ENCODE measurements around the gene DDX51. TPM values are rescaled to one million over a fixed set of nuclear protein-coding genes. Genes with fewer than 3 reads are reported as not detected.
"Not testable (repeated sequence)": the region's sequence is repeated elsewhere in the genome, so short reads cannot be mapped to it uniquely, and the experiment has no call there.

The DDX51 gene
- total RNA-seq, 1 donor from 2014 or later: 28.1 TPM

DNA sequence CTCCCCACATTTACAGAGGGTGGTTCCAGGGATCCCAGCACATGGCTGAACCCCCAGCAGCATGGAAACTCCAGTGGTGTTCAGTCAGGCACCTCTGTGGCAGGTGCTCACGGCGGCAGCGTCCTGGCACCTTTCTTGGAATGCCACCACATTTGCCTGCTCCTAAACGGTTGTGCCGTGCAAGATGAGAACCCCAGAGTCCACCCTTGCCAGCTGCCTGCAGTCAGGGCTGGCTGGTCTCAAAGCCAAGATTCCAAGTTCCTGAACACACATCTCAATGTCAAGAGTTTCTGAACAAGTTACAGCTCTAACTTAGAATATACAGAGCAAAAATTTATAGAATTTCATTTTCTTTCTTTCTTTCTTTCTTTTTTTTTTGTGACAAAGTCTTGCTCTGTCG, 38.7 kb downstream of the DDX51 start:
- TF ChIP-seq, protein P1, sequence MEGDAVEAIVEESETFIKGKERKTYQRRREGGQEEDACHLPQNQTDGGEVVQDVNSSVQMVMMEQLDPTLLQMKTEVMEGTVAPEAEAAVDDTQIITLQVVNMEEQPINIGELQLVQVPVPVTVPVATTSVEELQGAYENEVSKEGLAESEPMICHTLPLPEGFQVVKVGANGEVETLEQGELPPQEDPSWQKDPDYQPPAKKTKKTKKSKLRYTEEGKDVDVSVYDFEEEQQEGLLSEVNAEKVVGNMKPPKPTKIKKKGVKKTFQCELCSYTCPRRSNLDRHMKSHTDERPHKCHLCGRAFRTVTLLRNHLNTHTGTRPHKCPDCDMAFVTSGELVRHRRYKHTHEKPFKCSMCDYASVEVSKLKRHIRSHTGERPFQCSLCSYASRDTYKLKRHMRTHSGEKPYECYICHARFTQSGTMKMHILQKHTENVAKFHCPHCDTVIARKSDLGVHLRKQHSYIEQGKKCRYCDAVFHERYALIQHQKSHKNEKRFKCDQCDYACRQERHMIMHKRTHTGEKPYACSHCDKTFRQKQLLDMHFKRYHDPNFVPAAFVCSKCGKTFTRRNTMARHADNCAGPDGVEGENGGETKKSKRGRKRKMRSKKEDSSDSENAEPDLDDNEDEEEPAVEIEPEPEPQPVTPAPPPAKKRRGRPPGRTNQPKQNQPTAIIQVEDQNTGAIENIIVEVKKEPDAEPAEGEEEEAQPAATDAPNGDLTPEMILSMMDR (IDR thresholded peaks at IDR 0.05; ENCODE audit: unreplicated experiment): no peak
- Mint-ChIP-seq H3K27ac (no peak overlapping the region), H3K27me3 (no peaks in the 10 kb centered on the region), H3K9me3 (ENCODE audit: low read depth) (no peaks in the 10 kb centered on the region), H3K36me3 (ENCODE audit: insufficient read depth) (peaks cover 10% of the 10 kb centered on the region), H3K4me3 (ENCODE audit: low read depth) (no peak overlapping the region), H3K4me1 (ENCODE audit: low read depth) (peaks cover 4% of the 10 kb centered on the region)
- no peak for DNase-seq (ENCODE audit: low spot score, unreplicated experiment)

DNA sequence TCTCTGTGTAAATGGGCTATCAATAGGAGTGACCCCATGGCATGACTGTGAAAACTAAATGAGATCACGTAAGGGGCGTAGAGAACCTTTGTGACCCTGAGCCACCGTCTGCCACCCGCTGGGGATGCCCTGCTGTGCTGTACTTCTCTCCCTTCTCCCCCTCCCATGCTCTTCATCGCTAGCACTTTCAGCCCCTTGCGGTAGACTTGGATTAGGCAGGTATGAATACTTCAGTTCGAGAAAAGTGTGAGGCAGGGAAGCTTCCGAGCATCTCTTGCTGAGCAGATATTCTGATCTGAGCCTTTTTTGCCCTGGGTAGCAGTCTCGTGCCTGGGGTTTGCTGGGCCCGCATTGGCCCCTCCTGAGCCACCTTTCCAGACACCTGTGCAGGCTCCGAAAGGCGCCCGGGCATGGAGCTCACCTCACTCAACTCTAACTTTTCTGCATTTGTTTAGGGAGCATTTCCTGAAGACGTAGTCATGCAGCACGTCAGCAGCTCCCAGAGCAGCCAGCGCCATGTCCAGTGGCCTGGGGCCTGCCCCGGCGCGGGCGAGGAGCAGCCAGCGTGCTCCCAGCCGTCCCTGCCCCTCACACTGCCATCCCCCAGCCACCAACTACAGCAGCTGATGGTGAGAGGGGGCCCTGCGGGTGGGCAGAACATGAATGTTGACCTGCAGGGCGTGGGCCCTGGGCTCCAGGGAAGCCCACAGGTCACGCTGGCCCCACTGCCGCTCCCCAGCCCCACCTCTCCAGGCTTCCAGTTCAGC, 40.4 kb downstream of the DDX51 start:
- Mint-ChIP-seq H3K36me3 (ENCODE audit: insufficient read depth) (peaks cover 5% of the 10 kb centered on the region), H3K27ac (no peak overlapping the region), H3K9me3 (ENCODE audit: low read depth) (no peaks in the 10 kb centered on the region), H3K4me3 (ENCODE audit: low read depth) (no peak overlapping the region), H3K27me3 (no peaks in the 10 kb centered on the region), H3K4me1 (ENCODE audit: low read depth) (peaks cover 3% of the 10 kb centered on the region)
- TF ChIP-seq, protein P1 (IDR thresholded peaks at IDR 0.05; ENCODE audit: unreplicated experiment): no peak
- DNase-seq (ENCODE audit: low spot score, unreplicated experiment): no peak

DNA sequence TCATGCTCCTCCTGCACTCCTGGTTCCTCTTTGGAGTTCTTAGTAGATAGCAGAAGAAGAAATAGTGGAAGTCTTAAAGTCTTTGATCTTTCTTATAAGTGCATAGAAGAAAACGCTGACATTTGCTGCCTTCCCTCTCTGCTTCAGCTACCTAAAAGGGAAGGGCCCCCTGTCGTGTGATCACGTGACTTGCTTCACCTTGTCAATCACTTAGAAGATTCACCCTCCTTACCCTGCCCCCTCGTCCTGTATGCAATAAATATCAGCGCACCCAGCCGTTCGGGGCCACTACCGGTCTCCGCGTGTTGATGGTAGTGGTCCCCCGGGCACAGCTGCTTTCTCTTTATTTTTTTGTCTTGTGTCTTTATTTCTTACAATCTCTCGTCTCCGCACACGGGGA, 41.0 kb downstream of the DDX51 start:
- DNase-seq (ENCODE audit: low spot score, unreplicated experiment); H3K27me3 Mint-ChIP-seq; H3K27ac Mint-ChIP-seq; H3K4me1 Mint-ChIP-seq (ENCODE audit: low read depth); H3K4me3 Mint-ChIP-seq (ENCODE audit: low read depth); H3K36me3 Mint-ChIP-seq (ENCODE audit: insufficient read depth); H3K9me3 Mint-ChIP-seq (ENCODE audit: low read depth): not testable (repeated sequence)

DNA sequence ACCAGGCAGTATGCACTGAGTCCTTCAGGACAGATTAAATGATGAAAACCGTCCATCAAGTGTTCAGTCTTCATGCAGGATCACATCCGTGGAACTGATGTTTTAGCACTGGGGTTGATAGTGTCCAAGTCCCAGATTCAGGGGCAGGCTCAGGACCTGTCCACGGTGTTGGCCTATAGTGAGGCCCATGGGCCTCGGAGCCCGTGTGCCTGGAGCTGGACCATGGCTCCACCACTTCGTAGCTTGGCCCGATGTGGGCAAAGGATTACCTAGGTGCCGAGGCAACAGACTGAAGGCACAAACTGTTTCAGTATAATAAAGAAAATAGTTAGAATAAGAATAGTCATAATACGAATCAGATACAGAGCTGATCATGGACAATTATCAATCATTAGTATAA, 41.8 kb downstream of the DDX51 start:
- TF ChIP-seq, protein P1 (IDR thresholded peaks at IDR 0.05; ENCODE audit: unreplicated experiment): no peak
- DNase-seq (ENCODE audit: low spot score, unreplicated experiment): no peak
- Mint-ChIP-seq H3K9me3 (ENCODE audit: low read depth) (no peaks in the 10 kb centered on the region), H3K4me1 (ENCODE audit: low read depth) (no peaks in the 10 kb centered on the region), H3K4me3 (ENCODE audit: low read depth) (no peak overlapping the region), H3K27me3 (no peaks in the 10 kb centered on the region), H3K36me3 (ENCODE audit: insufficient read depth) (peaks cover 5% of the 10 kb centered on the region), H3K27ac (no peak overlapping the region)

DNA sequence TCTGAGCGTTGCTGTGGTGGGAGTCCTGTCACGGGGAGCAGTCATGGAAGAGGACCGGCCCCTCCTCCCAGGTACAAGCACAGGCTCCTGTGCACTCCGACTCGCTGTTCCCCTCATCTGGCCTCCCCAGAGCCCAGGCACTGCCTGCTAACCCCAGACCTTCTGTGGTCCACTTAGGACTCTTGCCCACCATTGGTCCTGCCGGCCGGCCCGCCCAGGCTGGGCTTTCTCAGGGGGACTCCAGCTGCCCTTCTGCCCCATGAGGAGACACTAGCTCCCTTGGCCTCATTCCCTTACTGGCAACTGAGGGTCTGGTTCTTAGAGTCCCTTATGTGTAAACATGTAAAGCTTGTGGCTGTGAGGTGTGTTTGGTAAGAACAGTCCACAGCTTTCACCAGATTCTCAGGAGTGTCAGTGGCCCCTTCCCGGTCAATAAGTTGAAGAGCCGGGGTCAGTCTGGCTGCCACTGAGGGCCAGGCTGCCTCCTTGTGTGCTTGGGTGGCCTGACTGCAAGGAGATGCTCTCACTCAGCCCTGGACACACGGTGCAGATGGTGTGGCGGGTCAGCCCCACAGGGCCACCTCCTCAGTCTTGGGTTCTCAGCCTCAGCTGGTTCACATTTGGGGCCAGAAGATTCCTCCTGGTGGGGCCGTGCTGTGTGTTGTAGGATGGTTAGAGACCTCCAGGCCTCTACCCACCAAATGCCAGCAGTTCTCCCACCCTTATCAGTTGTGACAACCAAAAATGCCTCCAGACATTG, 43.6 kb downstream of the DDX51 start:
- TF ChIP-seq, protein P1 (IDR thresholded peaks at IDR 0.05; ENCODE audit: unreplicated experiment): no peak
- Mint-ChIP-seq H3K36me3 (ENCODE audit: insufficient read depth) (peaks cover 13% of the 10 kb centered on the region), H3K27ac (no peak overlapping the region), H3K27me3 (no peaks in the 10 kb centered on the region), H3K4me1 (ENCODE audit: low read depth) (no peaks in the 10 kb centered on the region), H3K9me3 (ENCODE audit: low read depth) (no peaks in the 10 kb centered on the region), H3K4me3 (ENCODE audit: low read depth) (no peak overlapping the region)
- DNase-seq (ENCODE audit: low spot score, unreplicated experiment): no peak
